NCI-H2196 (cell line): ENCODE measurements around the gene TM6SF1.
"Not testable (repeated sequence)": the region's sequence is repeated elsewhere in the genome, so short reads cannot be mapped to it uniquely, and the experiment has no call there.

Source experiments
- DNase-seq: peaks from one replicate; lab custom pipeline; 2025; ENCODE audit not compliant: unreplicated experiment; lab: John Stamatoyannopoulos, UW

The TM6SF1 gene

DNA sequence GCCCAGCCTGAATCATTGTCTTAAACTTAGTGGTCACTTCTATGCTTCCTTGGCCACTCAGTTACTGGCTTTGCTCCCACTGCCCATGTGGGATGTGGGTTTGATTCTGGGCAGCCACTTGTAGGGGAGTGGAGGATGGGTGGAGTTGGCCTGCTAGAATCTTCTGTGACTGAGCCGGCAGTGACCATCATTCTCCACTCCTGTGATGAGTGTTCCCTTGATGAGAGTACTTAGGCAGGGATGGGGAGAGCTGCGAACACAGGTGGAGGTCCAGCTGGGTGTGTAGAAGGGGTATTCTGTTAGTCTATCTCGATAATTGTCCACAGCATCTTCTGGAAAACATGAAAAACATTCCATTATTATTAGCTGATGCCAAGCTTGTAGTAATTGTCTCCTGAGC is 8.0 kb downstream of the TM6SF1 start:
- DNase-seq = no peak

DNA sequence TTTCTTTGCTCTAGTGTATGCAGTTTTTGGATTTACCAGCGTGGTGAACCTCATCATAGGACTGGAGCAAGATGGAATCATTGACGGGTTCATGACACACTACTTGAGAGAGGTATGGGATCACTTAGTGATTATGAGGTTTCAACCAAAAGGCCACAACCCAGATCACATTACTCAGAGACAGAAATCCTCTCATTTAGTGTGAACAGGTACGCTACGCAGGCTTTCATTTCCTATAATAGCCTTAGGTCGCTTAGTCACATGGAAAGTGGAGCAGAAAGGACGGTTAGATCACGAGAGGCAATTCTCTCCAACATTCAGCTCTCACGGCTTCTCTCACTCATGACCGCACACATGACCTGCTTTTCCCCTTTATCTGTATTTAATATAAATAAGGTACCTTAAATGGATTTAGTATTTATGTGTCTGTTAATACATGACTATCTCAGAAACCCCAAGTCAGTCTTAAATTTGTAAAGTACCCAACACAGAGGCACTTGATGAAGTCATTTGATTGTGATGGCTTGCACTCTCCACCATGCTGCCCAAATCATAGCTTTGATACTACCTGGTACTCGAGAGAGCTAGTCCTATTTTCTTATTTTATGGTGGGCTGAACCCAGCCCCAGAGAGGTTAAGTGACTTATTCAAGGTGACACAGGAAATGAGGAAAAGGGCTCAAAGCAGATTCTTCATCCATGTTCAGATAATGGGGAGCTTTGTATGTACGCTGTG is 8.6 kb downstream of the TM6SF1 start:
- no peak for DNase-seq

DNA sequence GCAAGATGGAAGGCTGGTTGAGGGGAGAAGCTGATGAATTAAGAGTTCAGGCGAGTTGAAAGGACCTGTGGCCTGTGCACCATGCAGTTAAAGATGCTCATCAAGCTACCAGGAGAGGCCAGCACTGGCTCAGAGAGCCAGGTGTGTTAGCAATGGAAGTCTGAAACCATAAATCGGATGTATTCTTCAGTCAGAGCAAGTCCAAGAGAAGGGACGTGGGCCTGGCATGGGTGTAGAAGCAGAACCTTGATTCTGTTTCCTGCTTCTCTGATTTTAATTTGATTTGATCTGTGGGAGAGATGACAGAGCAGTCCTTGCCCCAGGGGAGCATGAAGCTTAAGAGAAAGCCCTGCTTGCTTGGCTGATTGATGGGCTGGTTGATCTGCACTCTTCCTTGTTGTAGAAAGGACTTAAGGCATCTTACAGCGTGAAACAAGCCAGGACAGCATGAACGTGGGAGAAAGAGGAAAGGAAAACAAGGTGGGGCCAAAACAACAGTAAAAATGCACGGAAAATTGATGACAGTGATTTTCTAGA is 10.9 kb downstream of the TM6SF1 start:
- DNase-seq = no peak

DNA sequence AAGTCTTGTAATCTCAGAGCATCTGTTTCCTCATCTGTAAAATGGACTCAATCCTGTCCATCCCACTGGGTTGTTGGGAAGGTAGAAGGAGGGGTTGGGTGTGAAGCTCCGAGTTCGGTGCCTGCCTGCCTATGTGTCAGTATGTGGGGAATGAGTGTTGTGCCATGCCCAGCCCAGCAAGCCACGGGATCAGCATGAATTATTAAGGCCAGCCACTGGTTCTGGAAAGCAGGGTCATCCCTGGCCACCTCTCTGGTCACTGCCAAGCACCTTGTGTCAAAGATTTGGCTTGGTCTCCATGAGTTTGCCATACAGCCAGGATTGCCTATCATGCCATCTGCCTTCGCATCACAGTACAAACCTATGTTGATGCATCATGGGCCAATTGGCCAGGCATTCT is 11.5 kb downstream of the TM6SF1 start:
- DNase-seq = no peak

DNA sequence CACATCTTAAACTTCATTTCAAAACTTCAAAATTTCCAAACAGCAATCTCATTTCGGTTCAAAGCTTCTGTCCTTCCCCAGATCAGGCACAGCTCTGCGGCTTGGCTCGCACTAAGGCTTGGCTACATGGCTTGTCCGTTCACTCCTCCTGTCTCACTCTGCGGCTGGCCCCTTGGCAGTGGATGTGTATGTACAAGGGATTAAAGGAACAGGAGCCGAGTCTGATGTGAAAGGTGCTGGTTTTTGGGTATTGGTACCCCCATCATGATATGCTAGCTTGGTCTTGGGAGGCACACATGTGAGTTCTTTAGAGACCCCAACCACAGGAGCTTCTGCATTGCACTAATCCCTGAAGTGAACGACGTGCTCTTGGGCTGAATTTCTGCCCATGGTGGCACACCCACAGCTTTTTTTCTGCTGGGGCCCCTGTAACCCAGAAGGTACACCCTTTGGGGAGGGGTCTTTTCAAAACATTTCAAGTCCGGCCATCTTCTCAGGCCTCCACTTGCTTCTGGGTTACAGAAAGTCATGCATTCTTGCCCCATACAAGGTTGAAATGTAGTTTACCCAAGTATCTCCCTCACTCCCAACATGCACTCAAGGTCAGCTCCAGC is 12.6 kb downstream of the TM6SF1 start:
- no peak for DNase-seq

DNA sequence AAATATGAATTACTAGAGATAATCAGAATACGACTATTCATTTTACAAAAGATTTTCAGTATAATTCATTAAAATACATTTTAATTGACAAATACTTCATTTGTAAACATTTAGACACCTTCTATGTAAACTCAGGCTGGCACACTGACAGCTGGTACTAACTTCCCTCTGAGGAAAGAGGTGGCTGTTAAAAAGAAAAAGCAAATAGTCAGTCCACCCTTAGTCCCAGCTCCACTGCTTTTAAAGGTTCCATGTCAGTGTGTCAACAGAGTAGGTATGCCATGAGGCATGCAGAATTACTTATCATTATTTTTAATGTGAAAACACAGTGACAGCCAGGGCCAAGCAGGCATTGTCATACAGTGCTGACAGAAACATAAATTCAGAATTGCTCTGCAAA is 16.1 kb downstream of the TM6SF1 start:
- no peak for DNase-seq

DNA sequence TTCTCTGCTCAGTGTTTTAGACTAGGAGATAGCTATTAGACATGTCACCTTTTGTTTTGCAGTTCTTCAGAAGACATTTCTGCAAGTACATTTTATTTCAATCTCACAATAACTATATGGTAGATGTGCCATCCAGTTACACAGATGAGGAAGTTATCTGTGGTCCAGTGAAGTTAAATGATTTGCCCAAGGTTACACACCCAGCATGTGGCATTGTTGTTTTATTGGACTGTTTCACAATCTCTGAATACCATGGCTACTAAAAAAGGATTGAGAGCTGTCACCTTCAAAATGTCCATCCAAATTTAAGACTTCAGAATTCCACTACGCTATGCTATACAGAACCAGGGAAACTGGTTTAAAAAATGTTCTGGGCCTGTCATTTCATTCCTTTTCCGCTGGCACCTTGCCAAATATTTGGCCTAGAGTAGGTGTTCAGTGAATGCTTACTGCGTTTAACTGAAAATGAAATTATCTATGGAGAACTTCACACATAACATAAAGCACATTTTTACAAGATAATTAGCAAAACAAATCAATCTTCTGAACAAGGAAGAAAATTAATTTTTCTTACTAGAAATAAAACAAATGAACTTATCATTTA is 20.2 kb downstream of the TM6SF1 start:
- no peak for DNase-seq

DNA sequence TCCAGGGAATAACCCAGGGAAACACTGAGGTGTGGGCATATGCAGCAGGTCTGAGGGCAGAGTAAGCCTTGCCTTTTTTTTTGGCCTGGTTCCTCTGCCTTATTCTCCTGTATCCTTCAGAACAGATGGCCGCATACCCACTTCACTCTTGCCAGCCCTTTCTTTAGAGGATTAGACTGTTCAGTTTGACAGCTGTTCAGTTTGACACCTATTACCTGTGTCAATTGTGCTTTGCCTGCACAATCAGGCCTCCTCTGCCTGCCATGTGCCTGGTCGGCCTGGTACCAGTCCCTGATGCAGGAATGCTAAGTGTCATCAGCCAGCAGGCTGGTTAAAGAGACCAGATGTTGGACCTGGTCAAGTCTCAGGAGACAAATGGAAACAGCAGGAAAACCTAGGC is 22.3 kb downstream of the TM6SF1 start:
- no peak for DNase-seq

DNA sequence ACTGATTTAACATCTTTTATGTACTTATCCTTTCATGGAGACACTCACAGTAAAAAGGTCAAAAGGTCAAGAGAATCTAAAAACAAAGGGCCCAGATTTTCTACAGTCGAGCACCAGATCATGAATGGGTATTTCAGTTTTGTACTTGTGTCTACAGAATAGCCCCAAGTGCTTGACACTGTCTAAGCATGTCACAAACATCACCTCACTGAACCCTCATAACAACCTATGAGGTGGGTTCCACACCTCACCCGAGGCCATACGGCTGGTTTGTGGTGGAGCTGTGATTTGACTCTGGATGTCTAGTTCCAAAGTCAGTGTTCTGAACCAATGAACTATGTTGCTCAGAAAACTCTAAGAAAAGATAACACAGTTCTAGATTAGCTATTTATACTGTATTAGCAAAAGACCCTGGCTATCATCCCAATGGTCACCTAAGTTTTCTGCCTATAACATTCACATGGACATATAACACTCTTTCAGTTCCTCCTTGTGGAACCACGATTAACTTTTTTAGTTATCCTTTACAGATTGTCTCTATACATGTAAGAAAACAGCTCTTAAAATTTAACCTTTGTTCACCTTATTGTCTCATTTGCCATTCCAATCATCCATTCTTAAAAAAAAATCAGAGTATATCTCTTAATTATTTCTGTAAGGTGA is 25.5 kb downstream of the TM6SF1 start:
- DNase-seq = no peak

DNA sequence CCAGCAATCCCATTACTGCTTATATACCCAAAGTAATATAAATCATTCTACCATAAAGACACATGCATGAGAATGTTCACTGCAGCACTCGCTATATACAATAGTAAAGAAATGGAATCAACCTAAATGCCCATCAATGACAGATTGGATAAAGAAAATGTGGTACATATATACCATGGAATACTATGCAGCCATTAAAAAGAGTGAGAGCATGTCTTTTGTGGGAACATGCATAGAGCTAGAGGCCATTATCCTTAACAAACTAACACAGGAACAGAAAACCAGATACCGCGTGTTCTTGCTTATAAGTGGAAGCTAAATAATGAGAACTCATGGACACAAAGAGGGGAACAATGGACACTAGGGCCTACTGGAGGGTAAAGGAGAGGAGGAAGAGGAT is 34.7 kb downstream of the TM6SF1 start:
- not testable (repeated sequence) for DNase-seq

DNA sequence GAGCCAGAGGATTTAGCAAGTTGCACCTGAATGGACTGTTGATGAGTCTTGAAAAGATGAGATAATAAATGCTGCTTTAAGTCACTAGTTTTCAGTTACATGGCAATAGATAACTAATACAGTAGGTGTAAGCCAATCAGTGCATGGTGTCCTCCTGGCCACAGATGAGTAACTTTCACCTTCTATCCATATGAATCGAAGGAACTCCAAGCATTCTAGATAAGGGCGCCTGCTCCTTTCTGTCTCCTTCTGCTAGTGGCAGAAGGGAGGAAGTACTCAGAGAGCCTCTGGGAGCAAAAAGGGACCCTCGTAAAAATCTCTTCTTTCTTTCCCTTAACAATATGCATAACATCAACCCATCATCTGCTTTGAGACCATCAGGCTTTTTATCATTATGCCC is 37.3 kb downstream of the TM6SF1 start:
- DNase-seq = no peak

DNA sequence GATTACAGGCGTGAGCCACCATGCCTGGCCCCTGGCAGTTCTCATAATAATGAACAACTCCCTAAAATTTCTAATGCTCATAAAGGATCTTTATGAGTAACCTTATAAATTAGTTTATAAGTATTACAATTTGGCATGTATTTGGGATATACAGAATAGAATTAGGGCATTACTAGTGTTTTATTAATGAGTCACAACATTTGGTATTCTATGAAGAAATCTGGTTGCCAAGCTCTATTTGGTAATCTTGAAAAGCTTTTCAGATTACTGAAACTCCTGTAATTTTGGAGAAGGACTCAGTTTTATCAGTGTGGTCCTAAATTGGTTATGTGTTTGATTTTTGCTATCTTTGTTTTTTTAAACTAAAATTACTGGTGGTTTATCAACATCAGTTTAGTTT is 45.8 kb downstream of the TM6SF1 start:
- no peak for DNase-seq

DNA sequence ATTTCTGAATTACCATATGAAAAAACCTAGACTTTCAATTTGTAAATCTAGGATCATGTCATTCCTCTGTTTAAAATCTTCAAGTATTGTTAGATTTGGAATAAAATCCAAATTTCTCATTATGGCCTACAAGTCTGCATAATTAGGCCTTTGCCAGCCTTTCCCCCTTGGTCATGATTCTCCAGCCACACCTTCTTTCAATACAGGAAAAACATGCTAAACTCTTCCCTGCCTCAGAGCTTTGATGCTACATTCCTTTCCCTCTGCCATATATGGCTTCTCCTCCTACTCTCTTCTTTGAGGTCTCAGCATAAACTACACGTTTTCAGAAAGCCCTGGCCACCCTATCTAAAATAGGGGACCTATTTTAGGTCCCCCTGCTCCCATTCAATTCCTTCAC is 48.5 kb downstream of the TM6SF1 start:
- DNase-seq = no peak

DNA sequence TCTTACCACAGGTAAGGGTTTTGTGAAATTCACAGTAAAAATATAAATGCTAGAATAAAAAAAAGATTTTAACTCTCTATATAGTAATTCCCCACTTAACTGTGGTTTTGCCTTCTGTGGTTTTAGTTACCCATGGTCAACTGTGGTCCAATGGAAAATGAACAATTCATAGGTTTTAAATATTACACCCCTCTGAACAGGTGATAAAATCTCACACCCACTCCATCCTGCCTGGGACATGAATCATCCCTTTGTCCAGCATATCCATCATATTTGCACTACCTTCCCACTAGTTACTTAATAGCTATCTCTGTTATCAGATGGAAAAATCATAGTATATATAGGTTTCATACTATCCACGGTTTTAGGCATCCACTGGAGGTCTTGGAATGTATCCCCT is 50.9 kb downstream of the TM6SF1 start:
- no peak for DNase-seq

DNA sequence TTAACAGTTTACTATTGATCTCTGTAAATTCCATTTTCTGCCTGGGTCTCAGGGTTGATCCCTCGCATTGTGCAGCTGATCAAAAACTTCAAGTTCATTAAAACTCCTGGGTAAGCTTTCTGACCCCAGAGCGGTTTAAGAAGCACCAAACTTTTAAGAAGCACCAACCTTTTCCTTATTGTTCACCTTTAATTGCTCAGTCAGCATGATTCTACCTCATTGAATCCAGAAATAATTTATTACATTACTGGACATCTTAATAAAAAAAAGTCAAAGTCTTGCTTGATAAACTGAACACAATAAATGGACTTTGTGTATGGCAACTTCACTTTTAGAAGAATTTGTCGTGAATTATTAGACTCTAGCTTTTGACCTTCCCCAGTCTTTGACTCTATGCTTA is 53.3 kb downstream of the TM6SF1 start:
- no peak for DNase-seq

DNA sequence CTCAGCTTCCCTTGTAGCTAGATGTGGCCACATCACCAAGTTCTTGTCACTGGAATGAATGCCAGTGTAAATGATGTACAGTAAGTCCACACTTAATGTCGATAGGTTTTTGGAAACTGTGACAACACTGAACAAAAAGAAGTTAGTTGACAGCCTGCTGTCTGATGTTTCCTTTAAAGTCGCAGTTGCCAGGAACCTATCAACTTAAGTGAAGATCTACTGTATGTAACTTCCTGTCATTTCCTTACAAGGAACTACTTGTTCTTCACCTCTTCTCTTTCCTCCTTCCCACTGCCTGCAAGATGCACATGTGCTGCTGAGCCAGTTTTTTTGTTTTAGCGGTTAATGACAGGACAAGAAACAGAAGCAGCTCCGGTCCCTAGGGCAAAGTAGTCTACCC is 55.6 kb downstream of the TM6SF1 start:
- no peak for DNase-seq

DNA sequence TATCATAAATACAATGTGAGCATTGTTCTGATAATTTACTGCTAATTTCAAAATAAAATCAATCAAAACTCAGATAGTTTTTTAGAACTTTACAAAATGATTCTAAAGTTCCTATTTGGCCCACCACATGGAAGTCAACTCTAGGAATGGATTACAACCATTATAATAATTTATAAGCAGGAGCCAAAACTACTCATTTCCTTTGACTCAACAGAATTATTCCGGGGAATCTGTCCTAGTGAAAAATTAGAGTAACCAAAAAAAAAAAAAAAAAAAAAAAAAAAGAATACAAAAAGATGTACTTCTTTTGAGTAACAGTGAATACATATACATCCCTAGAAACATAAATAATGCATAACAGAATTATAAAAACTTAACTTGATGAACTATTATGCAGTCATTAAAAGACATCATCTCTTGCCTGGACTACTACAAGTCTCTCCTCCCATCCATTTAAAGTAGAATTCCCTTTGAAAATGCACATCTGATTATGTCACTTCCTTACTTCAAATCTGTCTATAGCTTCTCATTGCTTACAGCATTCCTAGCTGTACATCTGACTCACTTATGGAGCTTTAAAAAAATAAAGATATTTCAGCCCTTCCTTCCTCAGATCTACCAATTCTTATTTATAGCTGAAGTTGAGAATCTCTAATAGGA is 56.8 kb downstream of the TM6SF1 start:
- no peak for DNase-seq

DNA sequence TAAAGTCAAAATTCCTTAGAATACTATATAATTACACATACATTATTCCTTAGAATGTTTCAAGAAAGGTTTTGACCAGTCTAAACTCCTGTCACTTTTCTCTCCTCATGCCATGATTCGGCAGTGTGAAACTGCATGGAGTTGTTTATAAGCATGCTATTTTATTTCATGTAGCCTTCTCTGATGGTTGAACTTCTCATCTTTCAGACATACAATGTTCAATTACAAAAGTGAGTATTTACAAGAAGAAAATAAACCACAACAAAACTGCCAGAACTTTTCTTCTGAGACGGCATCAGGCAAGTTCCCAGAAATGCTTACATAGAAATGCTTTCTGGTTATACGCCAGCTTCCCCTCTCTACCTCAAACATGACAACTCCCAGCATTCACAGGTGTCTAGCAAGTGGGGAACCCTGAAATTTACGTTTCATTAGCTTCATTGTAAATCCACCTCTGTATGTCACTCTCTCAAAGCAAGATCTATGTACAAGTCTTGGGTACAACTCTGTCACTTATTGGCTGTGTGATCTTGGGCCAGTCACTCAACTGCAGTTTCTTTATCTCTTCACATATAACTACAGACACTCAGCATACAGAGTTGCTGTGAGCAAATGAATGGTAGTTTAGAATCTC is 57.4 kb downstream of the TM6SF1 start:
- DNase-seq = no peak

DNA sequence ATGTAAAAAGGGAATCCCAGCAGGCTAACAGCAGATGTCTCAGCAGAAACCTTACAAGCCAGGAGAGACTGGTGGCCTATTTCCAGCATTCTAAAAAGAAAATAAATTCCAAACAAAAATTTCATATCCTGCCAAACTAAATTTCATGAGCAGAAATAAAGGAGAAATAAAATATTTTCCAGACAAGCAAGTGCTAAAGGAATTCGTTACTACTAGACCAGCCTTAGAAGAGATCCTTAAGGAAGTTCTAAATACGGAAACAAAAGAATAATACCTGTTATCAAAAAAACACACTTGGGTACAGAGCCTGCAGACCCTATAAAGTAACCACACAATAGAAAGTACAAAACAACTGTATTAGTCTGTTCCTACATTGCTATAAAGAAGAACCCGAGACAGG is 58.8 kb downstream of the TM6SF1 start:
- no peak for DNase-seq

DNA sequence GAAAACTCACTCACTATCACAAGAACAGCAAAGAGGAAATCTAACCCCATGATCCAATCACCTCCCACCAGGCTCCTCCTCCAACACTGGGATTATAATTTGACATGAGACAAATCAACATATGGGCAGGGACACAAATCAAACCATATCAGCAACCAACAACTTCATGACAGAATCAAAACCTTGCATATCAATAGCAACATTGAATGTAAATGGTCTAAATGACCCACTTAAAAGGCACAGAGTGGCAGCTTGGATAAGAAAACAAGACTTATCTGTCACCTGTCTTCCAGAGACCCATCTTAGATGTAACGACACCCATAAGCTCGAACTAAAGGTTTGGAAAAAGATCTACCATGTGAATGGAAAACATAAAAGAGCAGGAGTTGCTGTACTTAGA is 59.4 kb downstream of the TM6SF1 start:
- no peak for DNase-seq

DNA sequence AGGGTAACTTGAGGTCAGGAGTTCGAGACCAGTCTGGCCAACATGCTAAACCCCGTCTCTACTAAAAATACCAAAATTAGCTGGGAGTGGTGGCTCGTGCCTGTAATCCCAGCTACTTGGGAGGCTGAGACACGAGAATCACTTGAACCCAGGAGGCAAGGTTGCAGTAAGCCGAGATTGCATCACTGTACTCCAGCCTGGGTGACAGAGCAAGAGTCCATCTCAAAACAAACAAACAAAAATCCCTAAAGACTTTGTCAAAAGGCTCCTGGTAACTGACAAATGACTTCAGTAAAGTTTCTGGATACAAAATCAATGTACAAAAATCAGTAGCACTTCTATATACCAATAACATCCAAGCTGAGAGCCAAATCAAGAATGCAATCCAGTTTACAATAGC is 62.1 kb downstream of the TM6SF1 start:
- DNase-seq = not testable (repeated sequence)
